Stimulated activated CD8-positive, alpha-beta memory T cell treated with anti-CD3 and anti-CD28 coated beads, Interleukin-15, amount 100 ng/mL, for 24 hours (primary cell): ENCODE results near the gene CCDC201.

ENCODE experiments used
- DNase-seq: peaks from one replicate; pipeline ENCODE4 v3.0.0-alpha.2; 2020; ENCODE audit warnings: low read depth

The CCDC201 gene

DNA sequence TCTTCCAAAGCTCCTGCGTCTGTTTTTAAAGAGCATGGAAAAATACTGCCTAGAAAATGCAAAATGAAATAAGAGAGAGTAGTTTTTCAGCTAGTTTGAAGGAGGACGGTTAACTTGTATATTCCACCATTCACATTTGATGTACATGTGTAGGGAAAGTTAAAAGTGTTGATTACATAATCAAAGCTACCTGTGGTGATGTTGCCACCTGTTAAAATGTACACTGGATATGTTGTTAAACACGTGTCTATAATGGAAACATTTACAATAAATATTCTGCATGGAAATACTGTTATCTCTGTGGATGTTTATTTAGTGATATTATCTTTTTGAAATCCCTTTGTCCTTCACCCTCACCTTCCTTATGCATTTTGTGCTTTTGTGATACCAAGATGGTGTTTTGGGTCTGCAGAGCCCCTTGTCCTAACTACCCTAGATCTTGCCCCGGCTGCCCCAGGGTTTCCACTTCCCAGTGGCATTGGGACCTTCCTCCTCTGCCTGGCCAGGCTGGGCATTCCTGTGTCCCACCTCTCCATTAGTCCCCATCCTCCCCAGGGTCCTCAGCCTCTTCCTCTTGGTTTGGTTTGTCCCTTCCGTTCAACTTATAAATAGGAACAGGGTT is 20.6 kb upstream of the CCDC201 start:
- DNase-seq = no peak

DNA sequence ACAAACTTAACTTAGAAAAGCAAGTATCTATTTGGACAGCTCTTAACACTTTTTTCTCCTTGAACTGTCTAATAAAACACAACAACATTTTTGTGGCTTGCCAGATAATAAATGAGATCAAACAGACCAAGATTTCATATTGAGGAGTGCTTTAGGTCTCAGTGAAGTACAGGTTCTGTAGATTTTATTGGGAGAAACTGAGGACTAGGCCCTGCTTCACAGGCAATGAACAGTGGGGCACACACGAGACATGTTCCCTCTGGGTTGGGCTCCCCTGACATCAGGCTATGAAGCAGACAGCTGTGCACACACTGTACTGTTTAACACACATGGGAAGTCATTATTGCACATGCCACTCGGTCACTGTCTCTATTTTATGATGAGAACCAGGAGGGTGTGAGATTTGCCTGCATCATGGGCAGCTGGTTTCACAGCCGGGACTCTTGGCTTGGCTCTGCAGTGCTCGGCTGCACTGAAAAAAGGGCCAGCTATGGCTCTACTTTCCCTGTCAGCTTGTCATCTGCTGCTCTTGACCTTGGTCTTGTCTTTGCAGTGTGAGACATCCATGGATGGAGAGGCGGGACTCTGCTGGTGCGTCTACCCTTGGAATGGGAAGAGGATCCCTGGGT is 19.6 kb upstream of the CCDC201 start:
- no peak for DNase-seq

DNA sequence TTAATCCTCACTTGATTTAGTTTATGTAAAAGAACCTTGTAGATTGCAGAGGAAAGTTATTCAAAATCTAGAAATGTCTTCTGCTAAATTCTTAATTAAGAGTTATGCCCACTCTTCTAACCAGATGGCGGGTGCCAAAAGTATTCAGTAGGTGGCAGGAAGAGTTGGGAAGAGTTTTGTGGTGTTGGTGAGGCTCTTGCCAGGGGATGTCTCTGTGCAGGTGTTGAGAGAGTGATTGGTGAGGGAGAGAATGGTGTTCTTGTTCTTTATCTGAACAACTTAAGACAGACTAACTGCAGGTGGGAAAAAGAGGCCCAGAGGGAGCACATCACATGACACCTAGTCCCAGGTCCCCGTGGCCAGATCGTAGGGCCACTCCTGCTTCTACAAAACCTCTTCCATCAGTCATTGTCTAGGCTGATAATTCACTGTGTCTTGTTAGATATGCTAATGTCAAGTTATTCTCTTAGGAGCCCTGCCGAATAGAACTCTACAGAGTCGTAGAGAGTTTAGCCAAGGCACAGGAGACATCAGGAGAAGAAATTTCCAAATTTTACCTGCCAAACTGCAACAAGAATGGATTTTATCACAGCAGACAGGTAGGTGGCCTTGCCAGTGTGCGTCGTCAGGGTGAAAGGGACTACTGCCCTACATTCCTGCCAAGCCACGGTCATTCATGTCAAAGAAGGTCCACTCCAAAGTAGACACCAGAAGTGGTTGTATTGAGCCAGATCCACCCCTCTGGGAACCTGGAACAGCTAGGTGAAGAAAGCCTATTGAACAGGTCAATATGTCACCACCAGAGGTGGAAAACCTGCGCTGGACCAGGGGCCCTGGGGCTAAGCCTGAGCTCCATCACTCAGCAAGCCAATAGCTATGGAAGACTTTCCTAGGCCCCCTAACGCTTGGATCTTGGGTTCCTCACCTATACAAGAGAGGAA is 18.9 kb upstream of the CCDC201 start:
- no peak for DNase-seq

DNA sequence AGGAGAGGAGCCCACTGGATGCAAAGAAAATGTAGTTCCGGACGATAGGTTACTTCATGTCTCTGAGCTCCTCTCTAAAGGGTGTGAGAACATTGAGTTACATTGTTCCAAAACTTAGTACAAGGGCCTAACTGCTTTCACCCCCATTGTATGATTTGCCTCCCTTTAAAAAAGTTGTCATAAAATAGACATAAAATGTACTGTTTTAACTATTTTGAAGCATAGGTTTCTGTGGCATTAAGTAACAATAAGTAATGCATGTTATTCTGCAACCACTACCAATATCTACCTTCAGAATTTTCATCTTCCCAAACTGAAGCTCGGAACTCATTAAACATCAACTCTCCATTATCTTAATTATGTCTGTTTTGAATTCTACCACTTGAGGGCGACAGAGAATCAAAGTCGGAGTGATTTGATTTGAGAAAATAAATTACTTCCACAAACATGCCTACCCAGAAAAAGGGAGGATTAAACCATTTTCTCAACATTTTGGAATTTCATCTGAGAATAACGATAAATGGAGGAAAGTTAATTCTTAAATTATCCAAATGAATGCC is 18.1 kb upstream of the CCDC201 start:
- no peak for DNase-seq

DNA sequence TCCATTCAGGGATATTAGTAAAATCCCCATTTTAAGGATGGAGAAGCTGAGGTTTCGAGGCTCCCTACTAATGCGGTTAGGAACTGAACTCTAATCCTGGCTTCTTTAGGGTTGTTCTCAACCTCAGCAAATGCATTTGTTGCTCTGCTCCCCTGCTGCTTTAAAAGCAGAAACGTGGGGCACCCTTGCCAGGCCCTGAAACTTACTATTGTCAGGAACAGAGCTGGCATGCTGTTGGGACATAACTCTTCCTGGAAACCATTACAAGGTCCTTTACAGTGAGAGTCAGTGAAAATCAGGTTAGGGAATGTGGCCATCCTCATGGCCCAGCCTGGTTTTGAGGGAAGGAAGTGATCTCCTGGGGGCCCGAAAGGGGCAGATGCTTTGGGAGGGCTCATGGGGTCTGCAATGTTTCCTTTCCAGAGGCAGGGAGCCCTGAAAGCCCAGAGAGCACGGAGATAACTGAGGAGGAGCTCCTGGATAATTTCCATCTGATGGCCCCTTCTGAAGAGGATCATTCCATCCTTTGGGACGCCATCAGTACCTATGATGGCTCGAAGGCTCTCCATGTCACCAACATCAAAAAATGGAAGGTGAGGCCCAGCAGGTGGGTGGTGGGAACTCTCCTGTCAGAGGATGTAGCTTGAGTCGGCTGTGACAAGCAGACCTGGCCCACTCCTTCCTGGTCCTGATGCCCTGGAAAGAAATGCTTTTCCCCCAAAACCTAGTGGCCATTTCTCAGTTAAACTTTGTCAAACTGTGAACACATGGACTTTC is 17.4 kb upstream of the CCDC201 start:
- no peak for DNase-seq

DNA sequence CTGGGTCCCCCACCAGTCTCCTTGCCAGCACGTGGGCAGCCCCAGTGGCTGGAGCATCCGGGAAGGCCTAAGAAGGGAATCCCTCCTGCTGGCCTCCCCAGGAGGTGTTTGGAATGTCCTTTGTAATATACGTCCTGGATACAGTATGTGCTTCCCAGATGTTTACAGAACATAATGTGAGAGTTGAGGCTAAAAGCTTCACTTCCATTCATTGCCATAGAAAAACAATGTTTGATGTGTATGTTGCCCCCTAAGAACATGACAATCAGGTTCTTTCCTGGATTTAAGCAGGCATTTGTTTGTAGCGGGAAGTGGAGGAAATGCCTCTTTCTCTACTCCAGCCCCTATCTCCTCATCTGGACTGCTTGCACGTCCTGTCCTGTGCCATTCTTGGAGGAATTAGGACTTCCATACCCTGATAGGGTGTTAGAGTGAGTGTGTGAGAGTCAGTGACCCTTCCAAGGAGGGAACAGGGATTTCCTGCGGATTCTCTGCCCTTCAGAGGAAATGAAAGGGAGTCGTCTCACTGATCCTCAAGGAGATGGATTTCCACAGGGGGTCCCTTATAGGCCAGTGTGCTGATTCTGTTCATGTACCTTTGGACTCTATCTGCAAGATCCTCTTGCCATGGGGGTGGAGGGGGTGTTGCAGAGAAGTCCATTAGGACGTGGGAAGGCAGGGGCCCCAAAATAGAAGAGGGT is 16.6 kb upstream of the CCDC201 start:
- no peak for DNase-seq

DNA sequence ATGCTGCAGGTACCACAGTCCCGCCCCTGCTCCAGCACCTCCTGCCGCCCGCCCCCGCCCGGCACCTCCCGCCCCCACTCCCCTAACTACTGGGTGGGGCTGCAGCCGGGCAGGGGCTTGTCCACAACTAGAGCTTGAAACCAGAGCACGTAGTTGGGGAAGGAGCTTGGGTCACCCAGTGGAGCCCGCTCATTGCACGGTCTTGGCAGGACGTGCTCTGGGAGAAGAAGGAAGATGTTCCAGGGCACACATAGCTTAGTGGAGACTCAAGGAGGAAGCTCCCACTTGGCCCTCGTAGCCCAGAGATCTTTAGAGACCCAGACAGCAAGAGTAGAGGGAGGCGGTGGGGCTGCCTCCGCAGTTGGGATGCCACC is 16.1 kb upstream of the CCDC201 start:
- no peak for DNase-seq

DNA sequence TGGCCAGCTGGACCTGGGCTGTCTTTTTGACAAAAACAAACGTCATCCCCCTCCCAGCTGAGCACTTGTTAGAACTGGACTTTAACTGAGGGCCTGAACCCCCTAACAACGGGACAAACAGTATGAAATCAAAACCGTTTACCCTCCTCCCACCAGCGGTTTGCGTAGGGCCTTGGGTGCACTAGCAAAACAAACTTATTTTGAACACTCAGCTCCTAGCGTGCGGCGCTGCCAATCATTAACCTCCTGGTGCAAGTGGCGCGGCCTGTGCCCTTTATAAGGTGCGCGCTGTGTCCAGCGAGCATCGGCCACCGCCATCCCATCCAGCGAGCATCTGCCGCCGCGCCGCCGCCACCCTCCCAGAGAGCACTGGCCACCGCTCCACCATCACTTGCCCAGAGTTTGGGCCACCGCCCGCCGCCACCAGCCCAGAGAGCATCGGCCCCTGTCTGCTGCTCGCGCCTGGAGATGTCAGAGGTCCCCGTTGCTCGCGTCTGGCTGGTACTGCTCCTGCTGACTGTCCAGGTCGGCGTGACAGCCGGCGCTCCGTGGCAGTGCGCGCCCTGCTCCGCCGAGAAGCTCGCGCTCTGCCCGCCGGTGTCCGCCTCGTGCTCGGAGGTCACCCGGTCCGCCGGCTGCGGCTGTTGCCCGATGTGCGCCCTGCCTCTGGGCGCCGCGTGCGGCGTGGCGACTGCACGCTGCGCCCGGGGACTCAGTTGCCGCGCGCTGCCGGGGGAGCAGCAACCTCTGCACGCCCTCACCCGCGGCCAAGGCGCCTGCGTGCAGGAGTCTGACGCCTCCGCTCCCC is 15.5 kb upstream of the CCDC201 start, which contains the start of gene IGFBP1:
IGFBP1 (plus strand) TSS at position 304 of the 808 bp plus-strand sequence; CDS start at position 469, 165 bp downstream.
- DNase-seq = no peak

DNA sequence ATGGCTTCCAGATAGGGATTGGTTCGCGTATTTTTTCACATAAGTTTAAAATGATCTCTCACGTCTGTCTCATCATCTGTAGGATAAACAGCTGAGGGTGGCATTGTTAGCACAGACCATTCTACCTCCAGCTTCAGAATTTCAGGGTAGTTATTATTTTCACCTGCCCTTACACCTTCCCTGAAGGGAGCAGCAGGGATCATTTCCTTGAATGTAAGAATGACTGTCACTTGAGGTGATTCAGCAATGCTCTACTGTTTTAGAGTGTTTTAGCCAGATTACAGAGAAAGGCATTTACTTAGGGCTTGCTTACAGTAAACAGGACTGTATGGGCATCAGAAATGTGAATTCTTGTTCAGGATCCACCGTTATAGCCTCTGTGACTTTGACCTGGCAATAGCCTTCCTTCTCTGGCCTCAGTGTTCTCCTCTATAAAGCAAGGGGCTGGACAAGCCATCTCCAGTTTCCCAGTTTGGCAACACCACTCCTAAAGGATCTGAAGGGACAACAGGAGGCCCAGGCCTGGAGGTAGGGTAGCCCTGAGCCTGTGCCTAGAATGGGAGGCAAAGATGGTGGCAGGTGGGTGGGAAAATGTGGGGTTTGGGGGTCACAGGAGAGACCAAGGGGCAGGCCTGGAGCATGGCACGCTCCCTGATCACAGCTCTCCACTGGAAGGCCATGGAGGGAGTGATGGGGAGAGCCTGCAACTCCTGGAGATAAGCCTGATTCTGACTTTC is 14.2 kb upstream of the CCDC201 start:
- DNase-seq = no peak

DNA sequence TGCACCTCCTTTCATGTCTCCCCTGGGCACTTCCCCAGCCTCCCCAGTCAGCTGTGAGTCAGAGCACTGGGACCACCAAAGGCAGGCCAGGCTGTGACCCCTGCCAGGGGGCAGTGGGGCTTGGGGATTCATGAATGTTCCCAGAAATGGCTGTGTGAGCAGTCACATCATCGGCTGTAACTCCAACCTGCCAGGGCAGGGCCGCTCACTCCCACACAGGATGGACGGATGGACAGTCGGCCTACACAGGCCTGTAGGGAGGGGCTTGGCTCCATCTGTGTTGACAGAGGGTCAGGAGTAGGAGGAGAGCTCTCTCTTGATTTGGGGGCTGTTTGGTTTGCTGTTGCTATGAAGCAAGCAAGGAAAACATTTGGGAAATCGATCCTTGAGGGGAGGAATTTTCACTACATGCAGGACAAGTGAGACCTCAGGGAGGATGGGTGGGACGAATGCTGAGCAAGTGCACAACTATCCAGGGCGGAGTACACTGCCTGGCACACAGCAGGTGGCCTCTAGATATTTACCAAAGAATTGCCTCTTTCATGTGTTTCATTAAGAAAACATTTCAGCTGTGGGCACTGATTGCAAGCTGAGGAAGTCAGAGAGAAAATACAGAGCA is 12.5 kb upstream of the CCDC201 start:
- DNase-seq = no peak

DNA sequence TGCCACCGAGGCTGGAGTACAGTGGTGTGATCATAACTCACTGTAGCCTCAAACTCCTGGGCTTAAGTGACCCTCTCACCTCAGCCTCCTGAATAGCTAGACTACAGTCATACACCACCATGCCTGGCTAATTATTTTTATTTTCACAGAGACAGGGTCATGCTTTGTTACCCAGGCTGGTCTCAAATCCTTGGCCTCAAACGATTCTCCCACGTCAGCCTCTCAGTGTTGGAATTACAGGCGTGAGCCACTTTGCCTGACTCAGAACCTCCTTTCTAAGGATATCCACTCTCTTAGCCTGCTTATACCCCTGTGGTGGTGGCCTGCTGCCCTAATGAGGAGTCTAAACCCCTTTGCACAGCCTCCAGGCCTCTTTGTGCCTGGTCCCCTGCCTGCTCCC is 11.3 kb upstream of the CCDC201 start:
- DNase-seq = no peak

DNA sequence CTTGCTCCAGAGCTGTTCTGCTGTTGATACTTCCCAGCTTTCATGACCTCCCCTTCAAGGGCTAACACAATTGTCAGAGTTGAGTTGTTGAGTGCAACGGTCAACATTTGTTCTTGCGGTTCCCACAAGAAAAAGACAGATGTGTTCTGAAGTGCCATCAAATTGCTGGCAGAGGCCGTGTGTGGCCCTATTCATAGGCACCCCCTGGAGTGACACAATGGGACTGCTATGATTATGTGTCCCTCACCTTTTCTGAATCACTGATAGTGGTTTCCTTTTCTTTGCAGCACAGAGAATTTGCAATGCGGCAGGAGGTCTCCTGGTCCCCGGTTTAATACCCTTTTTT is 9.6 kb upstream of the CCDC201 start:
- no peak for DNase-seq

DNA sequence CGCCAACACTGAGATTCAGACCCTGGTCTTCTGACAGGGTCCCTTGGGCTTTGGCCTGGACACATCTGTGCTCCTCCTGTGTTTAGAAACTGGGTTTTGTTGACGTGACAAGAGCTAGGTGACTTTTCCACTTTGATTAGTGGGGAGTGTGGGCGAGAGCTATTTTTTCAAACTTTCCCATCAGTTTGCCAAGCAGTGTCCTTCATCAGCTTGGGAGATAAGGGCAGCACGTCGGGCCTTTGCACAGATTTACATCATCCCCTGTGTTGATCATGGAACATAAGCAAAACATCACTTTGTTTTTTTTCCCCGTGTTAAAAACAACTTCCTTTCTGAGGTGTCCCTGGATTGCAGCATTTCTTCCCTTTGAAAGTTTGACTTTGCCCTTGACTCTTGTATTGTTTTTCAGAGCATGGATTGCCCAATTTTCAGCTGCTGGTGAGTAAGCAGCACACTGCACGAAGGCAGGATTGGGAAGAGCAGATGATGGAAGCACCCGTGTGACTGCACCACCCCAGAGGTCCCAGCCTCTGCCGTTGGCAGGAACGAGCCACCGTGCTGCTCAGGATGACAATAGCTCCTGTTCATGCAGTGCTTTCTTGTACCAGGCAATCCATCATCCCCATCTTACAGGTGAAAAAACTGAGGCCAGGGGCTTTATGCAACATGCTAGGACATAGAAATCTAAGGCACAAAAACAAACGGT is 9.0 kb upstream of the CCDC201 start:
- no peak for DNase-seq

DNA sequence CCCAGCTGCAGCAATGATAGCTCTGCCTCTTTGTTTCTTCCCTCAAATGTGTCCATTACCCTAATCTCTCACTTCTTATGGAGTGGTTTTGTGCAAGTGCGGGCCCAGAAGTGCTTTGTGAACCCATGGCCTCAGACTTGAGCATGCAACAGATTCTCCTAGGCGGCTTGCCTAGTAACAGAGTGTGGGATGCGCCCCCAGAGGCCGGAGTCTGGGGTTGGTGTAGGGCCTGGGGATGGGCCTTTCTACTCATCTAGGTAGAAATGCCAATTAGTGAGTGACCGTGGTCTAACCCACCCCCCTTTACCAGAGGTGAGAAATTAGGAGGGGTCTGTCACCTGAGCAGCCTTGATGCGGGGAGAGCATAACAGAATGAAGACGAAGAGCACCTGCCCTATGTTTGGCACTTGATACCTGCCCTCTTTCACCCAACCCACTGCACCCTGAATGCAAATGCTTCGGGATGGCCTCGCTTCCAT is 8.4 kb upstream of the CCDC201 start:
- no peak for DNase-seq

DNA sequence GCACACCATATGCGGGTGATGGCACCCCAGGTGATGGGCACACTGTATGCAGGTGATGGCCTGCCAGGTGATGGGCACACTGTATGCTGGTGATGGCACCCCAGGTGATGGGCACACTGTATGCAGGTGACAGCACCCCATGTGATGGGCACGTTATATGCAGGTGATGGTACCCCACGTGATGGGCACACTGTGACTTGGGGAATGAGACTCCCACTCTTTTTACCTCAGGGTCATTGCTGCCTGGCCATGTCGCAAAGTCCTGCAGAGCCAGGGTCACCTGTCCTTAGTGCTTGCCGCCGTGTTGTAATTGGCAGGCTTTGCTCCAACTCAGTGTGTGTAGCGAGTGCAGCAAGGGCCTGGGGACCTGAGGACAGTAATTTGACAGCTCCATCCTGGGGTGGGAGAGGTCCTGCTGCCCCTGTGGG is 7.6 kb upstream of the CCDC201 start:
- DNase-seq = no peak

DNA sequence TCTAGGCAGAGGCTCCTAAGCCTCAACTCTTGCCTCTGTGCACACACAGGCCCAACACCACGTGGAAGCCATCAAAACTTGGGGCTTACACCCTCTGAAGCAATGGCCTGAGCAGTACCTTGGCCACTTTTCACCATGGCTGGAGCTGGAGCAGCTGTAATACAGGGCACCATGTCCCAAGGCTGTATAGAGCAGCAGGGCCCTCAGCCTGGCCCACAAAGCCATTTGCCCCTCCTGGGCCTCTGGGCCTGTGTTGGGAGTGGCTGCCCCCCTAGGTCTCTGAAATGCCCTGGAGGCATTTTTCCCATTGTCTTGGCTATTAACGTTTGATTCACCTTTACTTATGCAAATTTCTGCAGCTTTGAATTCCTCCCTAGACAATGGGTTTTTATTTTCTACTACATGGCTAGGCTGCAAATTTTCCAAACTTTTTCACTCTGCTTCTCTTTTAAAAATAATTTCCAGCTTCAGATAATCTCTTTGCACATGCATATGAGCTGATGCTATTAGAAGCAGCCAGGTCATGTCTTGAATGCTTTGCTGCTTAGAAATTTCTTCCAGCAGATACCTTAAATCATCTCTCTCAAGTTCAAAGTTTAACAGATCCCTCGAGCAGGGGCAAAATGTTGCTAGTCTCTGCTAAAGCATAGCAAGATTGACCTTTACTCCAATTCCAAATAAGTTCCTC is 5.7 kb upstream of the CCDC201 start:
- DNase-seq = no peak

DNA sequence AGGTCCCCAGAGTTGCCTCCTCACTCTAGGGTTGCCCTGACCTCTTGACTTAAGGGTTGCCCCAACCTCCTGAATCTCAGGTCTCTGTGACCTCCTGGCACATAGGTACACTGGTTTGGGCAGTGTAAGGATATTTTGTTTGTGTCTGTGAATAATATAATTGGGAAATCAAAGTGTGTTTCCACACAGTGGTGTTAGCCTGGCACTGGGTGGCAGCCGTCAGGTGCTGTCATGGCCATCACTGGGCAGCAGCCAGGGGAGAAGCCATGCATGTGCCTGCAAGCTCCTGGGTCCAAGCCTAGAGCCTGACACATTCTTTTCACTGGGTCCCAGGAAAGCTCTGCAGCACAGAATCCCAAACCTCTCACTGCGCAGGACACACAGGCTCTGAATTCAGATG is 3.6 kb upstream of the CCDC201 start:
- DNase-seq = no peak
